Islet of Langerhans (tissue), 1 donor: ENCODE measurements around the gene HSP90AB1.

Experiments used
- FAIRE-seq: peaks from one replicate; lab custom pipeline; 2011; peaks lifted over from hg19 to GRCh38; lab: Jason Lieb, UNC

HSP90AB1 gene

DNA sequence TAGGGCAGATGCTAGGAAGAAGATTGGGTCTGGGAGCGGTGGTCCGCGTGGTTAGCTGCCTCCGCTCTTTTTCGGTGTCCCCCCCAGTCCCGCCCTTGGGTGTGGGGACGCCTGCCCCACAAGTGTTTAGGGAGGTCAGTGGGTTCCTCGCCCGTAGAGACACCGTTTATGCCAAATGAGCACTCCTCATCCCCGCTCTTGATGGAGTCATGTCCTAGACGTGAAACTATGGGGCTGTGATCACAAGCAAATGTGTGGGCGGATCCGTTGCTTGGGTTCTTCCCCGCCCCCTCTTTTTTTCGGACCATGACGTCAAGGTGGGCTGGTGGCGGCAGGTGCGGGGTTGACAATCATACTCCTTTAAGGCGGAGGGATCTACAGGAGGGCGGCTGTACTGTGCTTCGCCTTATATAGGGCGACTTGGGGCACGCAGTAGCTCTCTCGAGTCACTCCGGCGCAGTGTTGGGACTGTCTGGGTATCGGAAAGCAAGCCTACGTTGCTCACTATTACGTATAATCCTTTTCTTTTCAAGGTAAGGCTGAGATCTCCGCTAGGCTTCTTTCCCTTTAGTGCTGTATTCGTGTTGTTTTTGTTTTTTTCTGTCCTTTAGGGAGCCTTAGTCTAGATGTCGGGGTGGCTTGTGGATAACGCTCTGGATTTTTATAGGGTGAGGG lies at the start of gene HSP90AB1:
Gene HSP90AB1 (plus strand): TSS at position 439 of the 675 bp plus-strand sequence. CDS start 1,529 bp downstream, outside the sequence.
- no peak for FAIRE-seq

DNA sequence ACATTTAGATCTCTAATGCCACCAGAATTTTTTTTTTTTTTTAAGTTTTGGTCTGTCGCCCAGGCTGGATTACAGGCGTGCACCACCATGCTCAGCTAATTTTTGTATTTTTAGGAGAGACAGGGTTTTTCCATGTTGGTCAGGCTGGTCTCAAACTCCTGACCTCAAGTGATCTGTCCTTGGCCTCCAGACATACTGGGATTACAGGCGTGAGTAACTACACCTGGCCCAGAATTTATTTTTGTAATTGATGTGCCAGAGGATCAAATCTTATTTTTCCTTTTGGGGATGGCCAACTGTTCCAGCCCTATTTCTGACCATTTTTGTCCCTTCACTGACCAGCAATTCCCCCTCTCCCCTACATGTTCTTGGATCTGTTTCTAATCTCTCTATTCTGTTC lies 48.2 kb upstream of the HSP90AB1 start:
- FAIRE-seq, result no peak

DNA sequence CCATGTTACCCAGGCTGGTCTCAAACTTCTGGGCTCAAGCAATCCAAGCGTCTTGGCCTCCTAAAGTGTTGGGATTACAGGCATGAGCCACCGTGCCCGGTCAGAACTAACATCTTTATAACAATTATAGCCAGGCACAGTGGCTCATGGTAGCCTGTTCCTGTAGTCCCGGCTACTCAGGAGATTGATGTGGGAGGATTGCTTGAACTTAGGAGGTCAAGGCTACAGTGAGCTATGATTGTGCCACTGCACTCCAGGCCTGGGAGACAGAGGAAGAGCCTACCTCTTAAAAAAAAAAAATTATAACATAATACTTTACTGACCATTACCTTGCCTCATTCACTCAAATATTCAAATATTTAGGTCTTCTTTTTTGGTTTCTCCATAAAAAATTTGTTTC lies 47.0 kb upstream of the HSP90AB1 start:
- no peak for FAIRE-seq

DNA sequence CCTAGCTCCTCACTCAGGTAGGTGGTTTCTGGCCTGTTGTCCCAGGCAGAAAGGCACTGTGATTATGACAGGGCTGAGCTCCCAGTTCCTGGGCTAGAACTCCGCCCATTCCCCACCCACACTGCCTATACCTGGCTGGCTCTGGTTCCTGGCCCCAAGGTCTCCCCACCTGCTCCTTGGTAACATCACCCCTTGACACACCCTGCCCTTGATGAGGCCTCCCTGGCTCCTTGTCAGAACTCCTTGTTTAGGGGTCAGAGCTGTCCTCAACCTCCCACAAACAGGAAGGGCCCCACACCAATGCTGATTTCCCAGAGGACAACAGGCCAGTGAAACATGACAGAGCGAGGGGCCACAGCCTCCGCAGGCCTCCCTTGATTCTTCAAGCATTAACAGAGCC lies 45.7 kb upstream of the HSP90AB1 start:
- FAIRE-seq, result no peak

- no peak for FAIRE-seq
These were observed 45.1 kb upstream of the HSP90AB1 start for GRCh38 chr6:44201638-44202303.

GRCh38 chr6:44202332-44202971 lies 44.4 kb upstream of the HSP90AB1 start:
- no peak for FAIRE-seq

- FAIRE-seq, result no peak
These were observed 43.7 kb upstream of the HSP90AB1 start for GRCh38 chr6:44202972-44203750.

DNA sequence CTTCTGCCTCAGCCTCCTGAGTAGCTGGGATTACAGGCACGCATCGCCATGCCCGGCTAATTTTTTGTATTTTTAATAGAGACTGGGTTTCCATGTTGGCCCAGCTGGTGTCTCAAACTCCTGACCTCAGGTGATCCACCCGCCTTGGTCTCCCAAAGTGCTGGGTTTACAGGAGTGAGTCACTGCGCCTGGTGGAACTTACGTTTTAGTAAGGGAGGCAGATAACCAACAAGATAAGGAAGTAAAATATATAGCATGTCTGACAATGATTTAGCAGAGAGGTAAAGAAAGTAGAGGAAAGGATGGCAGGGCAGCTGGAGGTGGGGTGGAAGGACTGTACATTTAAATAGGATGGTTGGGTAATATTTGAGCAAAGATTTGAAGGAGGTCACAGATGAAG lies 42.9 kb upstream of the HSP90AB1 start:
- FAIRE-seq, result no peak

DNA sequence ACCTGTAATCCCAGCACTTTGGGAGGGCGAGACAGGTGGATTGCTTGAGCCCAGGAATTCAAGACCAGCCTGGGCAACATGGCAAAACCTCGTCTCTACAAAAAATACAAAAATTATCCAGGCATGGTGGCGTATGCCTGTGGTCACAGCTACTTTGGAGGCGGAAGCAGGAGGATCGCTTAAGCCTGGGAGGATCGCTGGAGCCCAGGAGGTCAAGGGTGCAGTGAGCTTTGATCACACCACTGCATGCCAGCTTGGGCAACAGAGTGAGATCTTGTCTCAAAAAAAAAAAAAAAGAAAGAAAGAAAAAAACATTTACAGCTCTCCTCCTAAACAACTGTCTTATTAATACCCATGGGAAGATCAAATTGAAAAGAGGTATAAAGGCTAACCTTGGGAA lies 38.9 kb upstream of the HSP90AB1 start:
- no peak for FAIRE-seq

DNA sequence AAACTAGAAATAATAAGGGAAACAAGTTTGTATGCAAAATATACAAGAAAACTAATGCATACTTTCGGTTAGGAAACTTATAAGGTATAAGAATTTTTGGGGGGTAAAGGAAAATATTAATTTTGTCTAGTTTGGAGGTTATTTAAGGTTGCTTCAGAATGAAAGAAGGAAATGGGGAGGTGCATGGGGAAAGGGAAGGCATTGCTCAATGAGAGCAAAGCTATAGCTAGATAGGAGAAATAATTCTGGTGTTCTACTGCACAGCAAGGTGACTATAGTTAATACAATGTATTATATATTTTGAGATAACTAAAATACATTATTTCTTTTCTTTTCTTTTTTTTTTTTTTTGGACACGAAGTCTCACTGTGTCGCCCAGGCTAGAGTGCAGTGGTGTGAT lies 35.6 kb upstream of the HSP90AB1 start:
- no peak for FAIRE-seq

DNA sequence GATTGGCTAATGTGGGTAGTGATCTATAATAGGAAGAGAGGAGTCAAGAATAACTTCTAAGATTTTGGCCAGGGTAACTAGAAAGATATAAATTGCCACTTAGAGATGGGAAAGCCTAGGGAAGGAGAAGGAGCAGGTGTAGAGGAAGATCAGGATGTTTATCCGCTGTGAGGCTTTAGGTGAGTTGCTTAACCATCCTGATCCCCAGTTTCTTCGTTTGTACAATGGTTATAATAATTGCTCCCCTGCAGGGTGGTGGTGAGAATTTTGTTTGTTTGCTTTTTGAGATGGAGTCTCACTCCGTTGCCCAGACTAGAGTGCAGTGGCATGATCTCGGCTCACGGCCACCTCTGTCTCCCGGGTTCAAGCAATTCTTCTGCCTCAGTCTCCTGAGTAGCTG lies 32.6 kb upstream of the HSP90AB1 start:
- no peak for FAIRE-seq

GRCh38 chr6:44216677-44217331 lies 30.1 kb upstream of the HSP90AB1 start, which contains the start of gene MYMX:
TSS of gene MYMX (plus strand) at chr6:44216926. CDS start at chr6:44217472, 546 bp downstream.
- FAIRE-seq, result no peak

GRCh38 chr6:44217332-44218143 lies 29.4 kb upstream of the HSP90AB1 start:
- FAIRE-seq, result no peak

DNA sequence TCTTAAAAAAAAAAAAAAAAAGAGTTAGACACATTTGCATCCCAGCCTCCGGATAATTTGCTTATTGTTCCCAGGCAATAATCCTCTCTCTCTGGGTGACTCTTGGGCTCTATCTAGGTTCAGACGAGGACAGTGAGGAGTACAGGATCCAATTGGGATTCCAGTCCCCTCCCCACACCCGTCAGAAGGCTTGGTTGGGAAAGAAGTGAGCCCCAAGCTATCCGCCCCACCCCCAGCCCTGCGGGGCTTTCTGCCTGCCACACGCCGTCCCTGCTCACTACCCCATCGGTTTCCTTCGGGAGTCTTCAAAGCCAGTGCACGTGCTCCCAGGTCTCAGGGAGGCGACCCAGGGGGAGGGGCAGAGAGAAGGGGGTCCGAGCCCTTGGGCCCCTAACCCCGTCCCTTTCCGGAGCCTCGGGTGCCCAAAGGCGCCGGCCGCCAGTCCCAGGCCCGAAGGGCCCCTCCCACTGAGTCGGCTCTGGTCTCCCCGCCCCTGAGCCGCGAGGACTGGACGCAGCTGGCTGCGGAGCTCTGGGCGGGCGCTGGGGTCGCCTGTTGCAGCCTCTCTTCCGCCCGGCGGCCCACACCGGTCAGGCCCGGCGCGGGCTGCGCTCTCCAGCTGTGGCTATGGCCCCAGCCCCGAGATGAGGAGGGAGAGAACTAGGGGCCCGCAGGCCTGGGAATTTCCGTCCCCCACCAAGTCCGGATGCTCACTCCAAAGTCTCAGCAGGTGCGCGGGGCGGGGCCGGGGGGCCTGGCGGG lies 27.7 kb upstream of the HSP90AB1 start:
- no peak for FAIRE-seq

DNA sequence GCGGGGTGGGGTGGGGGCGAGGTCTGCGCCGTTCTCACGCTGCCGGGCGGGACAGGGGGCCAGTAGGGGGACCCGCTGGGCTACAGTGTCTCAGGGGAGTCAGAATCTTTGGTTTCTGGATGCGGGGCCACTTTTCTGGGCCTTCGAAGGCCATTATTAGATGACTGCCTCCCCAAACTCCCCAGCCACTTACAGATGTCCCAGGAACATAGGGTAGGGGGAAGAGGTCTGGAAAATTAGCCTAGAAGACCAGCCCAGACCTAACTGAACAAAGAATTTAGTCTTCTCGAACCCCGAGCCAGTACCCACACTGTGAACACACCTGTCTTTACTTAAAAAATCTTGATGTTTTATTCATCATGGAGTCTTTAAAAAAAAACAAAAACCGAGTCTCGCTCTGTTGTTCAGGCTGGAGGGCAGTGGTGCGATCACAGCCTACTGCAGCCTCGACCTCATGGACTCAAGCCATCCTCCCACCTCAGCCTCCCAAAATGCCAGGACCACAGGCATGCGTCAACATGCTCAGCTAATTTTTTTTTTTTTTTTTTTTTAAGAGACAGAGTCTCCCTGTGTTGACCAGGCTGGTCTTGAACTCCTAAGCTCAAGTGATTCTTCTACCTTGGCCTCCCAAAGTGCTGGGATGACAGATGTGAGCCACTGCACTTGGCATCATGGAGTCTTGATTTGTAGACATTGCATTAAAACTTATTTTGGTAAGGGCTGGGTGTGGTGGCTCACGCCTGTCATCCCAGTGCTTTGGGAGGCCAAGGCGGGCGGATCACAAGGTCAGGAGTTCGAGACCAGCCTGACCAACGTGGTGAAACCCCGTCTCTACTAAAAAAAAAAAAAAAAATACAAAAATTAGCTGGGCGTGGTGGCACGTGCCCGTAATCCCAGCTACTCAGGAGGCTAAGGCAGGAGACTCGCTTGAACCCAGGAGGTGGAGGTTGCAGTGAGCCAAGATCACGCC lies 26.8 kb upstream of the HSP90AB1 start:
- no peak for FAIRE-seq

DNA sequence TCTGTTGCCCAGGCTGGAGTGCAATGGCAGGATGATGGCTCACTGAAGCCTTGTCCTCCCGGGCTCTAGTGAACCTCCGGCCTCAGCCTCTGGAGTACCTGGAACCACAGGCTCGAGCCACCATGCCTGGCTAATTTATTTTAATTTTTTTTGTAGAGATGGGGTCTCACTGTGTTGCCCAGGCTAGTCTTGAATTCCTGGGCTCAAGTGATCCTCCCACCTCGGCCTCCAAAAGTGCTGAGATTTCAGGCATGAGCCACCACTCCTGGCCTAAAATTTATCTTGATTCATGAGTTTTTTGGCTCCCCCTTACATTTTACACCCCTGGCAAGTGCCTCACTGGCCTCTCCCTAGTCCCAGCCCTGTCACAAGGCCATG lies 26.0 kb upstream of the HSP90AB1 start:
- FAIRE-seq, result no peak

GRCh38 chr6:44221291-44221960 lies 25.5 kb upstream of the HSP90AB1 start:
- no peak for FAIRE-seq

DNA sequence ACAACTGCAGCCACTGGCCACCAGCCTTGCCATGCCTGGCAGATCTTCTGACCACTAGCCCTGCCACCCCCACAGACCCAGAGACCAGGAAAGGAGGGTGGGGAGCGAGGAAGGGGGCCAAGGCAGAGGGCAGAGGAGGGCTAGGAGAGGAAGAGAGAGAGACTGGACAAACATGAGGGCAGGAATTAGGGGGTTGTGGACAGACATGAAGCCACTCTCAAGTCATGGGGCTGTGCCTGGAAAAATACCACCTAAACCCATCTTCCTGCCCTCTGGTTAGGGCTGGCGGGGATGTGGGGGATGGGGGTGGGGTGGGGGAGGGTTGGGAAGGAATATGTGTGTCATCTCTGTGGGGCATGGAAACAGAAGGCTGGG lies 25.0 kb upstream of the HSP90AB1 start:
- no peak for FAIRE-seq
